Measurements from ENCODE around the gene RABEP2.

- TF ChIP-seq CTCF (IDR thresholded peaks at IDR 0.05; ENCODE audit: low read depth, low read length, poor library complexity, severe bottlenecking) (no peak), EZH2phosphoT487 (IDR thresholded peaks at IDR 0.05; ENCODE audit: borderline replicate concordance, low read length) (no peak)
Observed at GRCh38 chr16:28893291-28893690, 31.7 kb downstream of the RABEP2 start.
